TTC549 (cell line): ENCODE measurements around the gene LY6G6D.

ENCODE experiments used
- FAIRE-seq: peaks from 2 replicates; lab custom pipeline; 2012; peaks lifted over from hg19 to GRCh38; lab: Jason Lieb, UNC

The LY6G6D gene

GRCh38 chr6:31720196-31720770 lies 5.1 kb downstream of the LY6G6D start:
- no peak for FAIRE-seq

GRCh38 chr6:31721351-31722020 lies 6.3 kb downstream of the LY6G6D start, which contains the start of gene LY6G6C:
TSS of gene LY6G6C (minus strand) at chr6:31721746. CDS start at chr6:31721679, 67 bp downstream.
- FAIRE-seq: no peak

- no peak for FAIRE-seq
These were observed 7.0 kb downstream of the LY6G6D start for GRCh38 chr6:31722173-31722572.

GRCh38 chr6:31723245-31723979 lies 8.3 kb downstream of the LY6G6D start, which contains the start of gene MPIG6B:
TSS of gene MPIG6B (plus strand) at chr6:31723373. CDS start at chr6:31723384, 11 bp downstream.
- no peak for FAIRE-seq

GRCh38 chr6:31723980-31724691 lies 9.0 kb downstream of the LY6G6D start:
- no peak for FAIRE-seq

- FAIRE-seq: no peak
These were observed 10.6 kb downstream of the LY6G6D start for GRCh38 chr6:31725502-31726350.

- no peak for FAIRE-seq
These were observed 12.0 kb downstream of the LY6G6D start for GRCh38 chr6:31727034-31727716.

GRCh38 chr6:31727717-31728671 lies 12.8 kb downstream of the LY6G6D start:
- no peak for FAIRE-seq

- FAIRE-seq: no peak
These were observed 13.8 kb downstream of the LY6G6D start, which contains the start of gene DDAH2 for GRCh38 chr6:31728767-31729514. TSS of gene DDAH2 (minus strand) at chr6:31729299. CDS start at chr6:31729161, 138 bp downstream.

- FAIRE-seq: no peak
These were observed 14.4 kb downstream of the LY6G6D start for GRCh38 chr6:31729515-31729978.

GRCh38 chr6:31729979-31730630 lies 15.0 kb downstream of the LY6G6D start:
- no peak for FAIRE-seq

GRCh38 chr6:31730631-31731086 lies 15.5 kb downstream of the LY6G6D start:
- no peak for FAIRE-seq

- no peak for FAIRE-seq
These were observed 16.9 kb downstream of the LY6G6D start for GRCh38 chr6:31732029-31732428.

- no peak for FAIRE-seq
These were observed 18.6 kb downstream of the LY6G6D start for GRCh38 chr6:31733734-31734133.

GRCh38 chr6:31734247-31734820 lies 19.2 kb downstream of the LY6G6D start:
- FAIRE-seq: no peak

GRCh38 chr6:31734821-31735406 lies 19.8 kb downstream of the LY6G6D start:
- FAIRE-seq: no peak

GRCh38 chr6:31736021-31736767 lies 21.0 kb downstream of the LY6G6D start, which contains the start of gene CLIC1:
TSS of gene CLIC1 (minus strand) at chr6:31736530. CDS start at chr6:31736300, 230 bp downstream.
- no peak for FAIRE-seq
